ENCODE data around the gene MTA1. TPM values are rescaled to one million over a fixed set of nuclear protein-coding genes. Genes with fewer than 3 reads are reported as not detected.

Gene MTA1
- total and polyA plus RNA-seq, 4 donors: 3.7 to 28.1 (median 21.0) TPM

DNA sequence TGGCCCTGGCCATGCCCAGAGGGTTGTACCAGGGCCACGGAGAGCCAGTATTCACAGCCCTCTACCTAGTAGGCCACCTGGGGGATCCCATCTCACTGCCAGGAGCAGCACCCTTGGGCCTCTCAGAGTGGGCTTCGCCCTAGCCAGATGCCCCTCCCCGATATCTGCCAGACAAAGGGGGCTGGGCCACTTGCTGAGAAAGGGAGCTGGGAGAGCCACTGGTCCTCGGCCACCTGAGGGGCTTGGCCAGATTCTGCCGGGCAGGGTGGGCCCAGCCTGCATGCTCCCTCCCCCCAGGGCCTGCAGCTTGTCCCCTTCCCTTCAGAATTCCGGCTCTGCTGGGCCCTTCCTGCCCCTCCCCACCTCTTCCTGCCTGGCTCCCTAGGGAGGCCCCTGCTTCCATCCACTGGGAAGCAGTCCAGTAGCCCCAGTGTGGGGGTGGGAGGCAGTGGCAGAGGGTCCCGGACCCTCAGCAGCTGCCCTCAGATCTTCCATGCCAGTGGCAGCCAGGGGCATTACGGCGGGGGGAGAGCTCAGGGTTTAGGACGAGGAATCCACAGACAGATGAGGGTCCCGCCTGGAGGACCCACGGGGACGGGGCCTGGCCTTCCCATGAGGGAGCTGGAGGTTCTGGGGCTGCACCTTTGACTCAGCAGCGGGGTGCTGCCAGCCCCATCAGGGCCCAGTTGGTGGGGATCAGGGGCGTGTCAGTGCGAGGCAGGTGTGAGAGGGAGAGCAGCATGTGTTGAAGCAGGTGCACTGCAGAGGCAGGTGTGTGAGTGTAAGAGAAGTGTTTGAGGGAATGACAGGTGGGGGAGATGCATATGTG lies 57.4 kb downstream of the MTA1 start:
- peak overlapping the region in 2 of 3 donors; percentile 10 to 36 for H3K4me3 ChIP-seq (ENCODE audit: low read depth in 1 of 3, low read length in 3 of 3)
- H3K4me1 ChIP-seq (ENCODE audit: control insufficient read depth in 4 of 4, insufficient read depth in 4 of 4, low read length in 3 of 4): peaks cover 33 to 66% (median 46%) of the 10 kb centered on the region in 4 donors
- no peaks in the 10 kb centered on the region for H3K36me3 ChIP-seq (ENCODE audit: control insufficient read depth in 4 of 4, insufficient read depth in 3 of 4, low read depth in 1 of 4, low read length in 3 of 4)
- WGBS: 62% methylated on average over 16 of the region's 16 CpGs
- no peak for DNase-seq (ENCODE audit: low spot score)
- peak overlapping the region; percentile 88 to 94 for H3K27ac ChIP-seq (ENCODE audit: low read depth in 1 of 2, low read length in 2 of 2)
- no peaks in the 10 kb centered on the region for H3K27me3 ChIP-seq (ENCODE audit: control insufficient read depth in 4 of 4, insufficient read depth in 4 of 4, low read length in 3 of 4)
- H3K9ac ChIP-seq (ENCODE audit: low read depth in 1 of 2, low read length in 2 of 2): peak overlapping the region in 1 of 2 donors; percentile 17
- no peaks in the 10 kb centered on the region for H3K9me3 ChIP-seq (ENCODE audit: control insufficient read depth in 4 of 4, low read length in 3 of 4)
- TF ChIP-seq HNF4G (IDR thresholded peaks at IDR 0.05): no peak
- no peak for TF ChIP-seq YY1 (IDR thresholded peaks at IDR 0.05)
- TF ChIP-seq FOXA2 (IDR thresholded peaks at IDR 0.05): no peak
- TF ChIP-seq SP1 (IDR thresholded peaks at IDR 0.05): no peak
- no peak for TF ChIP-seq EGR1 (IDR thresholded peaks at IDR 0.05; ENCODE audit: low read depth in 2 of 2)
- no peak for TF ChIP-seq HNF4A (conservative IDR thresholded peaks at IDR 0.05)
- TF ChIP-seq, protein P1, sequence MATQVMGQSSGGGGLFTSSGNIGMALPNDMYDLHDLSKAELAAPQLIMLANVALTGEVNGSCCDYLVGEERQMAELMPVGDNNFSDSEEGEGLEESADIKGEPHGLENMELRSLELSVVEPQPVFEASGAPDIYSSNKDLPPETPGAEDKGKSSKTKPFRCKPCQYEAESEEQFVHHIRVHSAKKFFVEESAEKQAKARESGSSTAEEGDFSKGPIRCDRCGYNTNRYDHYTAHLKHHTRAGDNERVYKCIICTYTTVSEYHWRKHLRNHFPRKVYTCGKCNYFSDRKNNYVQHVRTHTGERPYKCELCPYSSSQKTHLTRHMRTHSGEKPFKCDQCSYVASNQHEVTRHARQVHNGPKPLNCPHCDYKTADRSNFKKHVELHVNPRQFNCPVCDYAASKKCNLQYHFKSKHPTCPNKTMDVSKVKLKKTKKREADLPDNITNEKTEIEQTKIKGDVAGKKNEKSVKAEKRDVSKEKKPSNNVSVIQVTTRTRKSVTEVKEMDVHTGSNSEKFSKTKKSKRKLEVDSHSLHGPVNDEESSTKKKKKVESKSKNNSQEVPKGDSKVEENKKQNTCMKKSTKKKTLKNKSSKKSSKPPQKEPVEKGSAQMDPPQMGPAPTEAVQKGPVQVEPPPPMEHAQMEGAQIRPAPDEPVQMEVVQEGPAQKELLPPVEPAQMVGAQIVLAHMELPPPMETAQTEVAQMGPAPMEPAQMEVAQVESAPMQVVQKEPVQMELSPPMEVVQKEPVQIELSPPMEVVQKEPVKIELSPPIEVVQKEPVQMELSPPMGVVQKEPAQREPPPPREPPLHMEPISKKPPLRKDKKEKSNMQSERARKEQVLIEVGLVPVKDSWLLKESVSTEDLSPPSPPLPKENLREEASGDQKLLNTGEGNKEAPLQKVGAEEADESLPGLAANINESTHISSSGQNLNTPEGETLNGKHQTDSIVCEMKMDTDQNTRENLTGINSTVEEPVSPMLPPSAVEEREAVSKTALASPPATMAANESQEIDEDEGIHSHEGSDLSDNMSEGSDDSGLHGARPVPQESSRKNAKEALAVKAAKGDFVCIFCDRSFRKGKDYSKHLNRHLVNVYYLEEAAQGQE (IDR thresholded peaks at IDR 0.05): no peak
- TF ChIP-seq FOXA1 (IDR thresholded peaks at IDR 0.05): no peak
- TF ChIP-seq RAD21 (IDR thresholded peaks at IDR 0.05): no peak
- TF ChIP-seq, protein P2, sequence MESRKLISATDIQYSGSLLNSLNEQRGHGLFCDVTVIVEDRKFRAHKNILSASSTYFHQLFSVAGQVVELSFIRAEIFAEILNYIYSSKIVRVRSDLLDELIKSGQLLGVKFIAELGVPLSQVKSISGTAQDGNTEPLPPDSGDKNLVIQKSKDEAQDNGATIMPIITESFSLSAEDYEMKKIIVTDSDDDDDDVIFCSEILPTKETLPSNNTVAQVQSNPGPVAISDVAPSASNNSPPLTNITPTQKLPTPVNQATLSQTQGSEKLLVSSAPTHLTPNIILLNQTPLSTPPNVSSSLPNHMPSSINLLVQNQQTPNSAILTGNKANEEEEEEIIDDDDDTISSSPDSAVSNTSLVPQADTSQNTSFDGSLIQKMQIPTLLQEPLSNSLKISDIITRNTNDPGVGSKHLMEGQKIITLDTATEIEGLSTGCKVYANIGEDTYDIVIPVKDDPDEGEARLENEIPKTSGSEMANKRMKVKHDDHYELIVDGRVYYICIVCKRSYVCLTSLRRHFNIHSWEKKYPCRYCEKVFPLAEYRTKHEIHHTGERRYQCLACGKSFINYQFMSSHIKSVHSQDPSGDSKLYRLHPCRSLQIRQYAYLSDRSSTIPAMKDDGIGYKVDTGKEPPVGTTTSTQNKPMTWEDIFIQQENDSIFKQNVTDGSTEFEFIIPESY (IDR thresholded peaks at IDR 0.05): no peak
- TF ChIP-seq RXRA (IDR thresholded peaks at IDR 0.05): no peak
- TF ChIP-seq, protein P3, sequence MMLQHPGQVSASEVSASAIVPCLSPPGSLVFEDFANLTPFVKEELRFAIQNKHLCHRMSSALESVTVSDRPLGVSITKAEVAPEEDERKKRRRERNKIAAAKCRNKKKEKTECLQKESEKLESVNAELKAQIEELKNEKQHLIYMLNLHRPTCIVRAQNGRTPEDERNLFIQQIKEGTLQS (IDR thresholded peaks at IDR 0.05): no peak
- TF ChIP-seq GABPA (IDR thresholded peaks at IDR 0.05 in 1 of 2, conservative IDR thresholded peaks at IDR 0.05 in 1 of 2): no peak
- no peak for TF ChIP-seq NR2F2 (IDR thresholded peaks at IDR 0.05)
- no peak for TF ChIP-seq TAF1 (conservative IDR thresholded peaks at IDR 0.05)
- TF ChIP-seq, protein P4, sequence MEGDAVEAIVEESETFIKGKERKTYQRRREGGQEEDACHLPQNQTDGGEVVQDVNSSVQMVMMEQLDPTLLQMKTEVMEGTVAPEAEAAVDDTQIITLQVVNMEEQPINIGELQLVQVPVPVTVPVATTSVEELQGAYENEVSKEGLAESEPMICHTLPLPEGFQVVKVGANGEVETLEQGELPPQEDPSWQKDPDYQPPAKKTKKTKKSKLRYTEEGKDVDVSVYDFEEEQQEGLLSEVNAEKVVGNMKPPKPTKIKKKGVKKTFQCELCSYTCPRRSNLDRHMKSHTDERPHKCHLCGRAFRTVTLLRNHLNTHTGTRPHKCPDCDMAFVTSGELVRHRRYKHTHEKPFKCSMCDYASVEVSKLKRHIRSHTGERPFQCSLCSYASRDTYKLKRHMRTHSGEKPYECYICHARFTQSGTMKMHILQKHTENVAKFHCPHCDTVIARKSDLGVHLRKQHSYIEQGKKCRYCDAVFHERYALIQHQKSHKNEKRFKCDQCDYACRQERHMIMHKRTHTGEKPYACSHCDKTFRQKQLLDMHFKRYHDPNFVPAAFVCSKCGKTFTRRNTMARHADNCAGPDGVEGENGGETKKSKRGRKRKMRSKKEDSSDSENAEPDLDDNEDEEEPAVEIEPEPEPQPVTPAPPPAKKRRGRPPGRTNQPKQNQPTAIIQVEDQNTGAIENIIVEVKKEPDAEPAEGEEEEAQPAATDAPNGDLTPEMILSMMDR (IDR thresholded peaks at IDR 0.05; ENCODE audit: low read depth, low read length, missing input control): no peak
- TF ChIP-seq, protein P5, sequence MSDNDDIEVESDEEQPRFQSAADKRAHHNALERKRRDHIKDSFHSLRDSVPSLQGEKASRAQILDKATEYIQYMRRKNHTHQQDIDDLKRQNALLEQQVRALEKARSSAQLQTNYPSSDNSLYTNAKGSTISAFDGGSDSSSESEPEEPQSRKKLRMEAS (IDR thresholded peaks at IDR 0.05): no peak
